HepG2 (cell line): ENCODE measurements around the gene FAM13B. TPM values are rescaled to one million over a fixed set of nuclear protein-coding genes. Genes with fewer than 3 reads are reported as not detected.

Source experiments
- ATAC-seq: fragments of 200-7000 bp; cut with Tn5 transposase; 3 replicates; pipeline ENCODE4 v1.9.1; 2020; ENCODE audit warnings: mild to moderate bottlenecking, moderate library complexity
- BruUV-seq: library from RNA; stranded (reverse); fragments of 400-500 nt; replicated peaks from 2 replicates; lab custom pipeline; 2021; lab: Mats Ljungman, UMichigan
- CTCF ChIA-PET: fragments of 300-600 bp; formaldehyde crosslinking; extraction: SDS; loops from one replicate; lab custom pipeline; 2021; ENCODE audit warnings: low total read pairs, inconsistent platforms, low intra/inter-chr PET ratio; lab: Yijun Ruan, JAX
- POLR2A ChIA-PET: fragments of 350-600 bp; sonication (Branson Sonifier 250); formaldehyde crosslinking; loops from one replicate; lab custom pipeline; 2020; ENCODE audit warnings: antibody characterized with exemption, inconsistent platforms; lab: Yijun Ruan, JAX
- DNase-seq: peaks from one replicate; pipeline ENCODE4 v3.0.0-alpha.2; 2015; ENCODE audit warnings: low spot score
- FAIRE-seq: peaks from 3 replicates; lab custom pipeline; 2011; peaks lifted over from hg19 to GRCh38; lab: Jason Lieb, UNC
- H2AFZ ChIP-seq: one replicate; pipeline ENCODE4 v1.6.1; 2011; ENCODE audit warnings: low read length, inconsistent platforms
- H3K27ac ChIP-seq: fragments of 300-600 bp; 3 replicates; pipeline ENCODE4 v1.8.0; 2011; ENCODE audit warnings: mixed run types, mild to moderate bottlenecking, mixed read lengths, low read length, inconsistent platforms; ENCODE audit not compliant: insufficient read depth; ENCODE audit errors: extremely low read length
- H3K27me3 ChIP-seq, 2 experiments: fragments of 200-600 bp in 1 of 2; 2 replicates in 1 of 2; 3 replicates in 1 of 2; pipeline versions ENCODE4 v1.6.0 to v1.8.0; 2011; ENCODE audit warnings: low read length in 2 of 2, mild to moderate bottlenecking in 2 of 2, moderate library complexity in 2 of 2, inconsistent platforms in 1 of 2; ENCODE audit not compliant: insufficient read depth in 2 of 2, control insufficient read depth in 1 of 2
- H3K36me3 ChIP-seq, 2 experiments: fragments of 200-600 bp in 1 of 2; replicated peaks in 1 of 2; 2 replicates in 1 of 2; 3 replicates in 1 of 2; pipeline versions ENCODE4 v1.5.1 to v1.8.0; 2011; ENCODE audit warnings: low read length in 2 of 2, inconsistent platforms in 1 of 2; ENCODE audit not compliant: insufficient read depth in 2 of 2, control insufficient read depth in 1 of 2
- H3K4me1 ChIP-seq: 2 replicates; pipeline ENCODE4 v1.5.1; 2012; ENCODE audit warnings: low read length, inconsistent platforms; ENCODE audit not compliant: insufficient read depth
- H3K4me2 ChIP-seq: 2 replicates; pipeline ENCODE4 v1.6.0; 2011; ENCODE audit warnings: low read depth, low read length, inconsistent platforms
- H3K4me3 ChIP-seq, 3 experiments: fragments of 200-600 bp in 1 of 3; sonication (generic), shearing (Covaris generic) in 1 of 3; replicated peaks in 1 of 3; 2 replicates each; pipeline ENCODE4 v1.5.1; 2011 to 2016; ENCODE audit warnings: low read length in 3 of 3, inconsistent platforms in 2 of 3, low read depth in 2 of 3, mild to moderate bottlenecking in 2 of 3, control low read depth in 1 of 3, mixed read lengths in 1 of 3; ENCODE audit not compliant: insufficient read depth in 1 of 3
- H3K79me2 ChIP-seq: one replicate; pipeline ENCODE4 v1.6.1; 2011; ENCODE audit warnings: low read length, inconsistent platforms; ENCODE audit not compliant: insufficient read depth
- H3K9ac ChIP-seq: 2 replicates; pipeline ENCODE4 v1.6.0; 2011; ENCODE audit warnings: mild to moderate bottlenecking, low read depth, low read length, inconsistent platforms; ENCODE audit not compliant: insufficient read depth
- H3K9me3 ChIP-seq: 2 replicates; pipeline ENCODE4 v1.5.1; 2012; ENCODE audit warnings: mild to moderate bottlenecking, low read length
- H4K20me1 ChIP-seq: 2 replicates; pipeline ENCODE4 v1.6.0; 2011; ENCODE audit warnings: inconsistent platforms, mild to moderate bottlenecking, low read length, moderate library complexity; ENCODE audit not compliant: insufficient read depth
- ARID2 ChIP-seq: sonication (generic); formaldehyde crosslinking; IDR thresholded peaks from 2 replicates; pipeline ENCODE4 v1.8.1; 2022; ENCODE audit warnings: mild to moderate bottlenecking, missing genetic modification reagents, borderline replicate concordance
- FOXC1 ChIP-seq: sonication (generic); formaldehyde crosslinking; IDR thresholded peaks from 2 replicates; pipeline ENCODE4 v1.8.0; 2022; ENCODE audit warnings: mild to moderate bottlenecking, missing genetic modification reagents, borderline replicate concordance
- MYC ChIP-seq: sonication (generic); formaldehyde crosslinking; IDR thresholded peaks from 2 replicates; pipeline ENCODE4 v1.9.0; 2021; ENCODE audit warnings: missing genetic modification reagents, borderline replicate concordance
- NFIC ChIP-seq: IDR thresholded peaks from 2 replicates; pipeline ENCODE4 v1.6.1; 2012; ENCODE audit warnings: mild to moderate bottlenecking, low read length, inconsistent platforms
- PHF8 ChIP-seq: sonication (generic); formaldehyde crosslinking; IDR thresholded peaks from 2 replicates; pipeline ENCODE4 v1.5.0; 2020; ENCODE audit warnings: missing genetic modification reagents
- RAD21 ChIP-seq: fragments of 450-650 bp; formaldehyde crosslinking; IDR thresholded peaks from 2 replicates; pipeline ENCODE4 v1.5.0; 2020; ENCODE audit warnings: mild to moderate bottlenecking
- RFXANK ChIP-seq: IDR thresholded peaks from 2 replicates; pipeline ENCODE4 v1.6.1; 2016
- SIN3B ChIP-seq: fragments of 150-350 bp; IDR thresholded peaks from 2 replicates; pipeline ENCODE4 v1.6.1; 2014; ENCODE audit warnings: low read length
- SSRP1 ChIP-seq: IDR thresholded peaks from 2 replicates; pipeline ENCODE4 v1.6.1; 2016; ENCODE audit warnings: control low read depth
- YEATS2 ChIP-seq: sonication (generic); formaldehyde crosslinking; IDR thresholded peaks from 2 replicates; pipeline ENCODE4 v1.4.0; 2020; ENCODE audit warnings: missing genetic modification reagents, borderline replicate concordance
- ZNF136 ChIP-seq: sonication (generic); formaldehyde crosslinking; IDR thresholded peaks from 2 replicates; pipeline ENCODE4 v1.8.1; 2022; ENCODE audit warnings: low read depth, mild to moderate bottlenecking, moderate library complexity, missing genetic modification reagents
- ZNF30 ChIP-seq: sonication (generic); formaldehyde crosslinking; IDR thresholded peaks from 2 replicates; pipeline ENCODE4 v1.5.0; 2020; ENCODE audit warnings: mild to moderate bottlenecking, missing genetic modification reagents
- ZNF577 ChIP-seq: sonication (generic); formaldehyde crosslinking; IDR thresholded peaks from 2 replicates; pipeline ENCODE4 v1.4.0; 2020; ENCODE audit warnings: mild to moderate bottlenecking, low read depth, missing genetic modification reagents, borderline replicate concordance
- ZNF614 ChIP-seq: IDR thresholded peaks from 2 replicates; pipeline ENCODE4 v1.6.1; 2018; ENCODE audit warnings: missing biosample characterization, missing genetic modification reagents, inconsistent platforms, borderline replicate concordance
- ZNF670 ChIP-seq: sonication (generic); formaldehyde crosslinking; IDR thresholded peaks from 2 replicates; pipeline ENCODE4 v1.8.0; 2022; ENCODE audit warnings: mild to moderate bottlenecking, missing genetic modification reagents, borderline replicate concordance
- ZSCAN30 ChIP-seq: sonication (generic); formaldehyde crosslinking; IDR thresholded peaks from 2 replicates; pipeline ENCODE4 v1.5.0; 2020; ENCODE audit warnings: mild to moderate bottlenecking, missing genetic modification reagents
- WGBS: methylation state at CpG from one replicate; pipeline ENCODE4 v1.1.6; 2017; ENCODE audit warnings: low lambda C conversion rate; 5-methylcytosine and 5-hydroxymethylcytosine counted together
- in situ Hi-C: cut with HindIII; loops from 2 replicates; pipeline ENCODE4 v1.10.0; 2017; ENCODE audit warnings: low pct_unique_long_range_greater_than_20kb; ENCODE audit not compliant: extremely low pct_ligation_motif_present
- intact Hi-C: fragments of 100-400 bp; cut with micrococcal nuclease; formaldehyde crosslinking; loops from one replicate; pipeline ENCODE4 v1.10.0; 2022; ENCODE audit not compliant: unreplicated experiment
- polyA plus RNA-seq, 8 experiments: library from polyadenylated mRNA; depleted of rRNA in 3 of 8; stranded (reverse) in 7 of 8; unstranded in 1 of 8; fragments of >200 nt; fragmentation: Illumina TruSeq in 4 of 8; extraction: Trizol in 4 of 8; gene quantifications; 2 replicates each; pipeline versions ENCODE4 v1.2.1 to v1.2.3, GENCODE V29; 2011 to 2016; ENCODE audit warnings: low read depth in 4 of 8, missing spikeins in 1 of 8, mixed read lengths in 1 of 8; ENCODE audit not compliant: insufficient read depth in 1 of 8
- total RNA-seq, 5 experiments: library from RNA; depleted of rRNA; stranded (reverse); fragments of >200 nt; fragmentation: Illumina TruSeq; extraction: Trizol; gene quantifications; 2 replicates each; pipeline ENCODE4 v1.2.3, GENCODE V29; 2016; ENCODE audit warnings: low read depth in 1 of 5
- TF ChIP-seq, protein P1 (sequence below): sonication (generic); formaldehyde crosslinking; IDR thresholded peaks from 2 replicates; pipeline ENCODE4 v1.4.0; 2020; ENCODE audit warnings: missing genetic modification reagents
- TF ChIP-seq, protein P2 (sequence below): sonication (generic); formaldehyde crosslinking; IDR thresholded peaks from 2 replicates; pipeline ENCODE4 v1.4.0; 2020; ENCODE audit warnings: low read depth, mild to moderate bottlenecking, missing genetic modification reagents
- TF ChIP-seq, protein P3 (sequence below): sonication (generic); formaldehyde crosslinking; conservative IDR thresholded peaks from 2 replicates; pipeline ENCODE4 v1.4.0; 2020; ENCODE audit warnings: missing genetic modification reagents

Gene FAM13B
- total and polyA plus RNA-seq, 2 of the 13 experiments (the other 11 are each of a cell fraction or from before 2014, with no cell fraction given): 6.9 to 11.5 TPM

DNA sequence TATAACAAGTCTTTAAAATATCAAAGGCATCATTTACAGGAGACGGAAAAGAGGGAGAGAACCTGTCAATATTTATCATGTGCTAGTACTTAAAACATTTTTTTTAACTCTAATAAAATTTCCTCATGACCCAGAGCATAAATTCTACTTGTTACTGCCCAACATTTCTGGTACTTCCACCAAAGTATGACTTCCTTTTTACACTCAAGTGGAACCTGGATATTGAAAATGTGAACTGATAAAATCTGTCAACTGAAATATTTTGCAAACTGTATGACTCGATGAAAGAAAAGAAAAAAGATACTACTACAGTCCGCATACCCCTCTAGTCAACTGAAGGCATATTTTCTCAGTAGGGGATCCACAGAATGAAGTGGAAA is 37.1 kb downstream of the FAM13B start:
- Histone ChIP-seq H3K4me3 (no peak overlapping the region), H2AFZ (no peak overlapping the region), H3K79me2 (peaks cover 10% of the 10 kb centered on the region), H4K20me1 (no peaks in the 10 kb centered on the region), H3K27ac (no peak overlapping the region), H3K27me3 (no peaks in the 10 kb centered on the region), H3K4me2 (no peak overlapping the region), H3K4me1 (peaks cover 20% of the 10 kb centered on the region), H3K9me3 (no peaks in the 10 kb centered on the region), H3K9ac (no peak overlapping the region), H3K36me3 (peaks cover 2 to 31% of the 10 kb centered on the region in 2 experiments; a peak in 3 of 5 replicates)
- CTCF ChIA-PET: no interaction called here
- in situ Hi-C loops: no loop called here
- POLR2A ChIA-PET: no interaction called here
- ATAC-seq (no peak), FAIRE-seq (no peak), DNase-seq (no peak)
- intact Hi-C loops: no loop called here
- 92% methylated on average over 3 of the region's 3 CpGs for WGBS
- no TSS peak for BruUV-seq
- TF ChIP-seq, protein P1, sequence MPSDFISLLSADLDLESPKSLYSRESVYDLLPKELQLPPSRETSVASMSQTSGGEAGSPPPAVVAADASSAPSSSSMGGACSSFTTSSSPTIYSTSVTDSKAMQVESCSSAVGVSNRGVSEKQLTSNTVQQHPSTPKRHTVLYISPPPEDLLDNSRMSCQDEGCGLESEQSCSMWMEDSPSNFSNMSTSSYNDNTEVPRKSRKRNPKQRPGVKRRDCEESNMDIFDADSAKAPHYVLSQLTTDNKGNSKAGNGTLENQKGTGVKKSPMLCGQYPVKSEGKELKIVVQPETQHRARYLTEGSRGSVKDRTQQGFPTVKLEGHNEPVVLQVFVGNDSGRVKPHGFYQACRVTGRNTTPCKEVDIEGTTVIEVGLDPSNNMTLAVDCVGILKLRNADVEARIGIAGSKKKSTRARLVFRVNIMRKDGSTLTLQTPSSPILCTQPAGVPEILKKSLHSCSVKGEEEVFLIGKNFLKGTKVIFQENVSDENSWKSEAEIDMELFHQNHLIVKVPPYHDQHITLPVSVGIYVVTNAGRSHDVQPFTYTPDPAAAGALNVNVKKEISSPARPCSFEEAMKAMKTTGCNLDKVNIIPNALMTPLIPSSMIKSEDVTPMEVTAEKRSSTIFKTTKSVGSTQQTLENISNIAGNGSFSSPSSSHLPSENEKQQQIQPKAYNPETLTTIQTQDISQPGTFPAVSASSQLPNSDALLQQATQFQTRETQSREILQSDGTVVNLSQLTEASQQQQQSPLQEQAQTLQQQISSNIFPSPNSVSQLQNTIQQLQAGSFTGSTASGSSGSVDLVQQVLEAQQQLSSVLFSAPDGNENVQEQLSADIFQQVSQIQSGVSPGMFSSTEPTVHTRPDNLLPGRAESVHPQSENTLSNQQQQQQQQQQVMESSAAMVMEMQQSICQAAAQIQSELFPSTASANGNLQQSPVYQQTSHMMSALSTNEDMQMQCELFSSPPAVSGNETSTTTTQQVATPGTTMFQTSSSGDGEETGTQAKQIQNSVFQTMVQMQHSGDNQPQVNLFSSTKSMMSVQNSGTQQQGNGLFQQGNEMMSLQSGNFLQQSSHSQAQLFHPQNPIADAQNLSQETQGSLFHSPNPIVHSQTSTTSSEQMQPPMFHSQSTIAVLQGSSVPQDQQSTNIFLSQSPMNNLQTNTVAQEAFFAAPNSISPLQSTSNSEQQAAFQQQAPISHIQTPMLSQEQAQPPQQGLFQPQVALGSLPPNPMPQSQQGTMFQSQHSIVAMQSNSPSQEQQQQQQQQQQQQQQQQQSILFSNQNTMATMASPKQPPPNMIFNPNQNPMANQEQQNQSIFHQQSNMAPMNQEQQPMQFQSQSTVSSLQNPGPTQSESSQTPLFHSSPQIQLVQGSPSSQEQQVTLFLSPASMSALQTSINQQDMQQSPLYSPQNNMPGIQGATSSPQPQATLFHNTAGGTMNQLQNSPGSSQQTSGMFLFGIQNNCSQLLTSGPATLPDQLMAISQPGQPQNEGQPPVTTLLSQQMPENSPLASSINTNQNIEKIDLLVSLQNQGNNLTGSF (CRISPR knock-in tag): no peak
- TF ChIP-seq, protein P2, sequence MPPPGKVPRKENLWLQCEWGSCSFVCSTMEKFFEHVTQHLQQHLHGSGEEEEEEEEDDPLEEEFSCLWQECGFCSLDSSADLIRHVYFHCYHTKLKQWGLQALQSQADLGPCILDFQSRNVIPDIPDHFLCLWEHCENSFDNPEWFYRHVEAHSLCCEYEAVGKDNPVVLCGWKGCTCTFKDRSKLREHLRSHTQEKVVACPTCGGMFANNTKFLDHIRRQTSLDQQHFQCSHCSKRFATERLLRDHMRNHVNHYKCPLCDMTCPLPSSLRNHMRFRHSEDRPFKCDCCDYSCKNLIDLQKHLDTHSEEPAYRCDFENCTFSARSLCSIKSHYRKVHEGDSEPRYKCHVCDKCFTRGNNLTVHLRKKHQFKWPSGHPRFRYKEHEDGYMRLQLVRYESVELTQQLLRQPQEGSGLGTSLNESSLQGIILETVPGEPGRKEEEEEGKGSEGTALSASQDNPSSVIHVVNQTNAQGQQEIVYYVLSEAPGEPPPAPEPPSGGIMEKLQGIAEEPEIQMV (CRISPR knock-in tag): no peak
- no peak for TF ChIP-seq ZNF614 (CRISPR knock-in tag)
- no peak for TF ChIP-seq NFIC
- no peak for TF ChIP-seq ZNF136 (CRISPR knock-in tag)
- no peak for TF ChIP-seq ZNF670
- TF ChIP-seq ARID2 (CRISPR knock-in tag): no peak
- no peak for TF ChIP-seq PHF8
- TF ChIP-seq RAD21: no peak
- no peak for TF ChIP-seq SIN3B
- no peak for TF ChIP-seq SSRP1 (CRISPR knock-in tag)
- no peak for TF ChIP-seq MYC (CRISPR knock-in tag)
- no peak for TF ChIP-seq RFXANK (CRISPR knock-in tag)
- no peak for TF ChIP-seq ZSCAN30 (CRISPR knock-in tag)
- TF ChIP-seq ZNF30 (CRISPR knock-in tag): no peak
- TF ChIP-seq YEATS2 (CRISPR knock-in tag): no peak
- TF ChIP-seq, protein P3, sequence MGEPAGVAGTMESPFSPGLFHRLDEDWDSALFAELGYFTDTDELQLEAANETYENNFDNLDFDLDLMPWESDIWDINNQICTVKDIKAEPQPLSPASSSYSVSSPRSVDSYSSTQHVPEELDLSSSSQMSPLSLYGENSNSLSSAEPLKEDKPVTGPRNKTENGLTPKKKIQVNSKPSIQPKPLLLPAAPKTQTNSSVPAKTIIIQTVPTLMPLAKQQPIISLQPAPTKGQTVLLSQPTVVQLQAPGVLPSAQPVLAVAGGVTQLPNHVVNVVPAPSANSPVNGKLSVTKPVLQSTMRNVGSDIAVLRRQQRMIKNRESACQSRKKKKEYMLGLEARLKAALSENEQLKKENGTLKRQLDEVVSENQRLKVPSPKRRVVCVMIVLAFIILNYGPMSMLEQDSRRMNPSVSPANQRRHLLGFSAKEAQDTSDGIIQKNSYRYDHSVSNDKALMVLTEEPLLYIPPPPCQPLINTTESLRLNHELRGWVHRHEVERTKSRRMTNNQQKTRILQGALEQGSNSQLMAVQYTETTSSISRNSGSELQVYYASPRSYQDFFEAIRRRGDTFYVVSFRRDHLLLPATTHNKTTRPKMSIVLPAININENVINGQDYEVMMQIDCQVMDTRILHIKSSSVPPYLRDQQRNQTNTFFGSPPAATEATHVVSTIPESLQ (CRISPR knock-in tag): no peak
- no peak for TF ChIP-seq FOXC1 (CRISPR knock-in tag)
- no peak for TF ChIP-seq ZNF577 (CRISPR knock-in tag)
